T-helper 1 cell treated with Interleukin-12 subunit alpha and Interleukin-12 subunit beta and Interleukin-4 antibody, amounts not matched to agents 30 ng/mL and 1 ng/mL, for 36 hours (primary cell): ENCODE data around the gene NPPC. TPM values are rescaled to one million over a fixed set of nuclear protein-coding genes. Genes with fewer than 3 reads are reported as not detected.
"Not testable (repeated sequence)": the region's sequence is repeated elsewhere in the genome, so short reads cannot be mapped to it uniquely, and the experiment has no call there.

ENCODE experiments used
- intact Hi-C: fragments of 100-400 bp; cut with micrococcal nuclease; formaldehyde crosslinking; loops from one replicate; pipeline ENCODE4 v1.15.1; 2024
- total RNA-seq: library from RNA; stranded (reverse); gene quantifications from 2 replicates; pipeline ENCODE4 v1.2.3, GENCODE V29; 2022

The NPPC gene, protein sequence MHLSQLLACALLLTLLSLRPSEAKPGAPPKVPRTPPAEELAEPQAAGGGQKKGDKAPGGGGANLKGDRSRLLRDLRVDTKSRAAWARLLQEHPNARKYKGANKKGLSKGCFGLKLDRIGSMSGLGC
- not detected in 2 replicates for total RNA-seq

DNA sequence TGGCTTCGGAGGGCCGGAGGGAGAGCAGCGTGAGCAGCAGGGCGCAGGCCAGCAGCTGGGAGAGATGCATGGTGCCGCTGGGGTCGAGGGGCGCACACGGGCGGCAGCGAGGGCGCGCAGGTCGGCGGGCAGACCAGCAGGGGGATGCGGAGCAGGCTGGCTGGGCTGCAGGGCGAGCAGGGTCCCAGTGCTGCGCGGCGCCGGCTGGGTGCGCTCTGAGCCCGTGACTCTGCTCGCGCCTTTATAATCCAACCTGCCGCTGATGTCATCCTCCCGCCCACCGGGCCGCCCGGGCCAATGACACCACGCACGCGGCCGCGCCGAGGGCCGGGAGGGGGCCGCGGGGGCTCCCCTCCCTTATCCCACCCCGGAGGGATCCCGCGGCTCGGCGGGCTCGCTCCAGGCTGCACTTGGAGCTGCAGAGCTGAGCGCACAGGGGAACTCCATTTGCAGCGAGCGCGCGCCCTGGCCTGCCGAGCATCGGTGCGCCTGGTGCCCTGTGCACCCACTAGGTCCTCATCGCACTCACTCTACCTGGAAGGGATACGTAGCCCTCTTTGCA, at the start of gene NPPC:
TSS of gene NPPC (minus strand) at position 217 of the 562 bp plus-strand sequence. CDS start at position 70, 147 bp downstream.
- intact Hi-C loops, result loop anchor here (2.0 to 5.0 kb wide), 2 partner anchors 213 to 306 kb away; no protein-coding TSS in a partner anchor

DNA sequence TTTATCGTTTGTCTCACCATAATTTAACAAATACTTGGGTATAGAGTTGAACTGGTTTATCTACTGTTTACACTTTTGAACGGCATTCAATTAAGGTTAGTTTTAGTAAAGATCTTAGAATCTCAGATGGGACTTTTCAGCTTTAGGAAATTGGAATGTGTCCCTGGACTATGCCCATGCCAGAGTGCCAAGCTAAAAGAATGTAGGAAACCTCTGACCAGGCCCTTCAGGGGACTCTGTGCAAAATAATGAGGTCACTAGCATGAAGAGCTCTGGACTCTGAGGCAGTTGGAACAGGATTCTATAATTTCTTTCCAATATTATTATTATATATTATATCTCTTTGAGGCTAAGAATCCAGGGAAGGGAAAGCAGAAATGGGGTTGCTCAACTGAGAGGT, 48.8 kb upstream of the NPPC start:
- intact Hi-C loops, result no loop called here

DNA sequence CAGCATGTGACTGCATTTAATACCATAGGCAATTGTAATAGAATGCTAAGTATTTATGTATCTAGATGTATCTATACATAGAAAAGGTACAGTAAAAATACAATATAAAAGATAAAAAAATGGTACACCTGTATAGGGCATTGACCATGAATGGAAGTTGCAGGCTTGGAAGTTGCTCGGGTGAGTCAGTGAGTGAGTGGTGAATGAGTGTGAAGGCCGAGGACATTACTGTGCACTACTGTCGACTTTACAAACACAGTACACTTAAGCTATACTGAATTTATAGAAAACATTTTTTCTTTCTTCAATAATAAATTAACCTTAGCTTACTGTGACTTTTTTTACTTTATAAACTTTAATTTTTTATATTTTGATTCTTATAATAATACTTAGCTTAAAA, 44.3 kb upstream of the NPPC start:
- intact Hi-C loops, result no loop called here

DNA sequence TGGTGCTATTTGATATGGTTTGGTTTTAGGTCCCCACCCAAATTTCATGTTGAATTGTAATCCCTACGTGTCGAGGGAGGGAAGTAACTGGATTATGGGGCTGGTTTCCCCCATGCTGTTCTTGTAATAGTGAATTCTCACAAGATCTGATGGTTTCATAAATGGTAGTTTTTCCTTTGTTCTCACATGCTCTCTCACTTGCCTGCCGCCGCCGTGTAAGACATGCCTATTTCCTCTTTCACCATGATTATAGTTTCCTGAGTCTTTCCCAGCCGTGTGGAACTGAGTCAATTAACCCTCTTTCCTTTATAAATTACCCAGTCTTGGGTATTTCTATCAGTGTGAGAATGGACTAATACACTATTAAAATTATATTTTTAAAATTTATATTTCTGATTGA, 42.6 kb upstream of the NPPC start:
- intact Hi-C loops, result no loop called here

DNA sequence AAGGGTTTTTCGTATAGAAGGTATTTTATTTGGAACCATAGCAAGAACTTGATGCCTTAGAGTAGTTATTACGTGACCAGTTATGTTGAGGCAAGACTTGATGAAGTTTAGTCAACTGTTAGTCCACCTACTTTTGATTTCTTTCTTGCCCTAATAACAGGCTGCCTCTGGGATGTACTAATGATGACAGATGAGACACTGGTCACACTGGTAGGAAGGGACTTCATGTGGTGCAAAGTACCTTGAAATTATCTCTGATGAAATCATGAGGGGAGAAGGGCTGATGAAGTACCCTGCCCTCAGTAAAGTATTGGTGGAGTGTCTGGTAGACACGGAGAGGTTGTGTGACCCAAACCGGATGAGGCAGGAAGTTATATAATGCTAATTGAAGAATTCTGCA, 40.7 kb upstream of the NPPC start:
- intact Hi-C loops, result no loop called here

DNA sequence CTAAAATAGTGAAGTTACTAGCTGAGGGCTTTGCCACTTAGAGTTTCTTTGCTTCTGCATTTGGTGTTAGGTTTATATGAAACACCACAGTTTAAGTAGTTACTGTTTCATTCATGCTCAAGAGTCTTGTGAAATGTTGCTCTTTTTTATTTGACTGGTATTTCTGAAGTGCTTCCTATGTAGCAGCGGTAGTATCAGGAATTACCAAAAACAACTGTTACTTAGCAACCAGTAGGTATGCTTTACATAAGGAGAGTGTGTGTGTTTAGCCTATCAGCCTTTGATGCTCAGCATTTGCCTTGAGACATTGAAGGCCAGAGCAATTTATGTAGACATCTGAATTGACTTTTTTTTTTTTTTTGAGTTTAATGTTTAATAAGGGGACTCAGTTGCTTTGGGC, 38.9 kb upstream of the NPPC start:
- intact Hi-C loops, result no loop called here

DNA sequence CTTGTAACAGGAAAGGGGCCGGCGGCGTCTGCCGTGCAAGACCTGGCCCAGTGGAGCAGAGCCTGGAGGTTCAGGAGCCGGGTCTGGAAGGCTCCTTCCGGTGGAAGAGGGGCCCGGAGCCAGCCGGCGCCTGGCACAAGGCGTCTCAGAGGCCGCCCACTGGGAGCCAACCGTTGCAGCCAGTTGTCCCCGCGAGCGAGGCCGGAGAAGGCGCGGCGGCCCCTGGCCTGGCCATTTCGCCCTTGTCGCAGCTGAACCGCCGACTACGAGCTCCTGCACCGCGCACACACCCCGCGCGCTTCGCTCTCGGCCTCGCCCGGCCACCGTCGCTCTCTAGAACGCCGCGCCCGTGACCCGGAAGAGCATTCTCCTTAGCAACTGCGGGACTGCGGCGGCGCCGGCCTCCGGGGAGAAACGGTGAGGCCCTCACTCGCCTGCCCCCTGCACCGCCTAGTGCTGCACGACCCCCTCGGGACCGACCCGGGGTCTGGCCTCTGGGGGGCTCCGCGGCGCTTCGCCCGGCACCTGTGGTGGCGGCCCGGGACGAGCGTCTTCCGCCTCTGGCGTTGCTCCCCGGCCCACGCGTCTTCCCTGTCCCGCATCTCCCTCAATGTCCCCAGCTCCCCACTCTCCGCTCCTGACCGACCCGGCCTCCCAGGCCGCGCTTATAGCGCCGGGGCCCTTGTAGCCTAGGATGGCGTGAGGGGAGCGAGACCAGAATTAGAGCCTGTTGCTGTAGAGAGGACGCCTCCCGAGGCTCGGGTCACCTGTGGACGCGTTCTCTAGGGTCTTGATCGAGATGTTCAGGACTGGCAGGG, 35.4 kb upstream of the NPPC start, which contains the start of gene DIS3L2:
TSS of gene DIS3L2 (plus strand) at position 365 of the 818 bp plus-strand sequence. CDS start 53,215 bp downstream, outside the sequence.
- intact Hi-C loops, result loop anchor here (1.0 to 2.0 kb wide), 6 partner anchors 175 to 736 kb away; partner anchors contain the start of genes COPS7B, GIGYF2 and PDE6D

DNA sequence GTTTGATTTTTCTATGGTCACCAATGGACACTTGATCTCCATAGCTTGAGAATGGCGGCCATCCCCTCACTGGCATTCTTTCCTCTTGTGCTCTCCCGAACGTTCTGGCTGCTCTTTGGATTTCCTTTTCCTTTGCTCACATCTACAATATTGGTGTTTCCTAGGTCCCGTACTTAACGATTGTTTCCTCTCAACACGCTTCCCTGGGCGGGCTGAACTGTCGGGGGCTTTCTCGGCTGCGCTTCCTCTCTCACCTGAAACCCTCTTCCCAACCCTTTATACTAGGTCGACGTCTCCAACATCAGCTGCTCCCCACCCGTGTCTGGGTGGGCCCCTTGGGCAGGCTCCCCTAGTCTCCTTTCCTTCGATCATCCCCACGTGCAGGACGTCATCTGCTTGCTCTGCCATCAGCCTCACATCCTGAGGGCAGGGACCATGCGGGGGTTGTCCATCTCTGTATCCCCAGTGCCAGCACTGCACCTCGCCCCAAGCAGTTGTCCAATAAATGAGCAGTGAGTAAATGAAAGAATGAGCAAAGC, 34.7 kb upstream of the NPPC start:
- intact Hi-C loops, result loop anchor here (1.0 to 2.0 kb wide), 5 partner anchors 175 to 736 kb away; partner anchors contain the start of genes COPS7B, GIGYF2 and PDE6D

DNA sequence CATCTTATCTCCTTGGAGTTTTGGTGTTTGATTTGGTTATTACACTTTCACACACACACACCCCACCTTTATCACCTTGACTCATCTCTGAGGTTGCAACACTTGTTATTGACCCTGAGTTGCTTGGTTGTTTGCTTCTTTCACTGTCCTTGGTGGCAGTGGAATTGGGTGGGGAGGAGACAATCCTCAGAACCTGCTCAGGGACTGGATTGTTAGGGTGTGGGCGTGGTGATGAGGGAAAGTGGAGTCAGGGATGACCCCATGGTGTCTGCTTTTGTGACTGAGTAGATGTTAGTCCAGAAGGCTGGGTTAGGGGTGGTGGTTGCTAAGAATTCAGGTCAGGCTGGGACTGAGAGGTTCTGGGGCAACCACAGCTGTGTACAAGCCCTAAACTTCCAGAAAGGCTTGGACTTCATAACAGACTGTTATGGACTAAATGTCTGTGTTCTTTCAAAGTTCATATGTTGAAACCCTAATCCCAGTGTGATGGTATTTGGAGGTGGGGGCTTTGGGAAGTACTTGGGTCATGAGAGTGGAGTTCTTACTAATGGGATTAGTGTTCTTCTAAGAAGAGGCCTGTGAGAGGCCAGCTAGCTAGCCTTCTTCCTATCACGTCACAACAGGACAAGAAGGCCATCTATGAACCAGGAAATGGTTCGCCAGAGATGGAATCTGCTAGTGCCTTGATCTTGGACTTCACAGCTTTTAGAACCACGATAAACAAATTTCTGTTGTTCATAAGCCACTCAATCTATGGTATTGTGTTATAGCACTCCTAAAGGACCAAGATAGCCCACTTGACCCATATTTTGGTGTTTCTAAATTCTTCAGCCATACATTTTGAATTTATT, 31.9 kb upstream of the NPPC start:
- intact Hi-C loops, result no loop called here

DNA sequence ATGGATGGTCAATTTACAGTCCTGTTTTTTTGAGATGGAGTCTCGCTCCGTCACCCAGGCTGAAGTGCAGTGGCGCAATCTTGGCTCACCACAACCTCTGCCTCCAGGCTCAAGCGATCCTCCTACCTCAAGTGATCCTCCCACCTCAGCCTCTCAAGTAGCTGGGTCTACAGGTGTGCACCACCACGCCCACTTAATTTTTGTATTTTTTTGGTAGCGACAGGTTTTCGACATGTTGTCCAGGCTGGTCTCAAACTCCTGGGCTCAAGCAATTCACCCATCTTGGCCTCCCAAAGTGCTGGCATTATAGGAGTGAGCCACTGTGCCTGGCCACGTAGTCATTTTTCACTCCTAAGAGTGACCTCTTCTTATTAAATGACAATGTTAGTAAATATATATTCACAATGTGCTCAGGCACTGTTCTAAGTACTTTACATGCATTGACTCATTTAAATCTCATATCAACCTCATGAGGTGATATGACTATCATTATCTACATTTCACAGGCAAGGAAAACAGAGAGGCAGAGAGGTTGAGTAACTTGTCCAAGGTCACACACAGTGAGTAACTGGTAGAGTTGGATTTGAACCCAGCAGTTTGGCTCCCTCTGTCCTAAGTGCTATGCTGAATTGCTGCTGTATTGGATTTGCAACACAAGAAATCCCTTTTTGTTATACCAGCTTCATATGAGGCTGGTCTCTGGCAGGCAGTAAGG, 29.7 kb upstream of the NPPC start:
- intact Hi-C loops, result no loop called here

DNA sequence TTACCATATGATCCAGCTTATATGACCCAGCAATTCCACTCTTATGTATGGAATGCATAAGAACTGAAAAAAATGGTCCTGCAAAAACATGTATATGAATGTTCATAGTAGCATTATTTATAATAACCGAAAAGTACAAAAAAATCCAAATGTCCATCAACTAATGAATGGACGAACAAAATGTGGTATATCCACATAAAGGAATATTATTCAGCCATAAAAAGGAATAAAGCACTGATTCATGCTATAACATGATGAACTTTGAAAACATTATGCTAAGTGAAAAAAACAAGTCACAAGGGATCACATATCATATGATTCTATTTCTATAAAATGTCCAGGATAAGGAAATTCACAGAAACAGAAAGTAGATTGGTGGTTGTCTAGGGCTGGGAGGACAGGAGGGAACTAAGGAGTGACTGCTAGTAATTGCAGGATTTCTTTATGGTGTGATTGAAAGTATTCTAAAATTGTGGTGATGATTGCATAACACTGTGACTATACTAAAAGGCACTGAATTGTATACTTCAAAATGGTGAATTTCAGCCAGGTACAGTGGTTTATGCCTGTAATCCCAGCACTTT, 25.3 kb upstream of the NPPC start:
- intact Hi-C loops, result no loop called here

DNA sequence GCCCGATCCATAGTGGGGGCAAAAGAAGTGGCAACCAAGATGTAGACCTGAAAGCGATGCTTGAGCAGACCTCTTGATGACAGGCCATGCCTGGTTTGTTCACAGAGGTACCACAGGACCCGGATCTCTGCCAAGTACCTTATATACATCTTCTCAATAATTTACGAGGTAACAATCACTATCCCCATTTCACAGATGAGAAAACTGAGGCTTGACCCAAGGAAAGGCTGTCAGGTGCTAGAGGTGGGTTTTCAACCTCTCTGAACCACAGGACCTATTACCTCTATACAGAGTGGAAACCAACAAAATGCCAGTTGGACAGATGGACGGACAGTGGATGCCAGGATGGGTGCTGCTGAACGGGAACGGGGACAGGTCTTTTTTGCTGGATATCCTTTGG, 21.5 kb upstream of the NPPC start:
- intact Hi-C loops, result no loop called here

DNA sequence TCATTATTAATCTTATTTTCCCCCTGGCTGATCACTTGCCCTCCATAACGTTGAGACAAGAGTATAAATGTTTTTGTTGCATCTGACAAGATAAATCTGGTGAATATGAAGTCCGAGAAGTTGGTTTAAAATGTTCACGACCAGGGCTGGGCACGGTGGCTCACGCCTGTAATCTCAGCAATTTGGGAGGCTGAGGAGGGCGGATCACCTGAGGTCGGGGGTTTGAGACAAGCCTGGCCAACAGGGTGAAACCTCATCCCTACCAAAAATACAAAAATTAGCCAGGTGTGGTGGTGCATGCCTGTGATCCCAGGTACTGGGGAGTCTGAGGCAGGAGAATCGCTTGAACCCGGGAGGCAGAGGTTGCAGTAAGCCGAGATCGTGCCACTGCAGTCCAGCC, 20.9 kb upstream of the NPPC start:
- intact Hi-C loops, result not testable (repeated sequence)

DNA sequence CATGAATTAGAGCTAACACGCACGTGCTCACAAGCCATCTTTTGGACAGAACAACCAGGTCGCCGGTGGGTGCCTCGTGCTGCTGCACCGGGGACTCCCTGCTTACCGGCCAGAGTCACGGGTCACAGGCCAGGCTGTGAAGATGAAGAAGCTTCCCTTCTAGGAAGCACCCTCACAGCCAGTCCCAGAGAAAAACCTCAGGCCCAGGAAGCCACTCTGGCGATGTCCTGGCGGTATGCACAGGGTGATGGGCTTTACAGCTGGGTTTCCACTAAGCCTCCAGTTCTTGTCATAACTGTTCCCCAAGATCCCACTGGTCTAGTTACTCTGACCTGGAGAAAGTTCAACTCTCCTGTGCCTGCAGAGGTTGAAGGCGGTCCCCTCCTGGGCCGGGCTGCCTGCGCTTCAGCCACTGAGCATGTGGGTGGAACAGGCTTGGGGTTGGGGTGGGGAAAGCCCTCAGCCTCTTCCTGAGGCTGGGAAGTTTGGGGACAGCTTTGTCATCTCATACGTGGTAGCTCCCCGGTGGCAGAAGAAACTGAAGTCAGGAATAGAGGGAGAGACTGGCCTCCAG, 20.1 kb upstream of the NPPC start:
- intact Hi-C loops, result no loop called here

DNA sequence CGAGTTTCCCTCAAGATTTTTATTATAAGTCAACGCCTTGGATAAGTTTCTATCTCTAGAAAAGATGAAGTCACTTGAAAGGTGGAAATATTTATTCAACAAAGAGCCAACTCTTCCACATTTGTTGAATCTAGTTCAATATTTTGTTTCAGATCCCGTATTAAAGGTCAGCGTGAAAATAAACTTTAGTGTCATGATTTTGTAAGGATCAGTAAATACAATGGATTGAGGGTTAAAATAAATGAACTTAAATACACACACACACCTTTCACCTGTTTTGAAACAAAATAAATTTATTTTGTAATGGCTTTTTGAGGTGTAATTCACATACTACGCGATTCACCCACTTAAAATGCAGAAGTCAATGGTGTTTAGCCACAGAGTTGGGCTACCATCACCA, 16.0 kb upstream of the NPPC start:
- intact Hi-C loops, result no loop called here

DNA sequence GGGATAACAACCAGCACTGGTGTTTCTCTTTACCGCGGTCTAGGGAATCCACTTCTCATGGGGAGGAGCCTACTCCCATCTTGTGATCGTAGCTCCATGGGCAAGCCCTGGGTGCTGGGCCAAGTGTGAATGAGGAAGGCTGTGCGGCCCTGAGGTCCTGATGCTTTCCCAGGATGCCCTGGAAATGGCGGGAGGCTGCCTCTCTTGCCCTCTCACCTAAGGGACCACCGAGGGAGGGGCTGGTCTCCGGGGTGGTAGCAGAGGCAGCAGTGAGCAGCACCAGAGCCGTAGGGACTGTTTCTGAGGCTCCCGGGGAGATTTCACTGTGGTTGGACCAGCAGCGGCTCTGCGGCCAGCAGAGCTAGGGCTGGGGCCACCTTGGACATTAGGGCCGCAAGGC, 15.5 kb upstream of the NPPC start:
- intact Hi-C loops, result no loop called here

DNA sequence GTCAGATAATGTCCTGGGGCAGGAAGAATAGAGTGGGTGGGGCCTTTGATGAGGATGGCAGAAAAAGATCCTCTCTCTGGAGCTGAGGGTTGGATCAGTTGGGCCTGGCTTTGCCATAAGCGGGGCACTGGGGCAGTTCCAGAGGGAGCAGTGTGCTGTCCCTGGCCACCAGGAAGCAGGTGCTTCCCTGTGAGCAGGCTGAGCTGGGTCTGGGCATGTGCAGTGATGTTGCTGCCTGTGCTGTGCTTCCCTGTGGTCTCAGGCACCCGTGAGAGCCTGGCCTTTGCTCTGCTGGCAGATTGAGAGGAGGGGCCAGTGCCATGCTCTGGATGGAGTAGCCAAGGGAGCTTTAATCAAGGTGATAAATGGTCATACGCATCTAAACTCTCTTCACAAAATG, 14.6 kb upstream of the NPPC start:
- intact Hi-C loops, result no loop called here

DNA sequence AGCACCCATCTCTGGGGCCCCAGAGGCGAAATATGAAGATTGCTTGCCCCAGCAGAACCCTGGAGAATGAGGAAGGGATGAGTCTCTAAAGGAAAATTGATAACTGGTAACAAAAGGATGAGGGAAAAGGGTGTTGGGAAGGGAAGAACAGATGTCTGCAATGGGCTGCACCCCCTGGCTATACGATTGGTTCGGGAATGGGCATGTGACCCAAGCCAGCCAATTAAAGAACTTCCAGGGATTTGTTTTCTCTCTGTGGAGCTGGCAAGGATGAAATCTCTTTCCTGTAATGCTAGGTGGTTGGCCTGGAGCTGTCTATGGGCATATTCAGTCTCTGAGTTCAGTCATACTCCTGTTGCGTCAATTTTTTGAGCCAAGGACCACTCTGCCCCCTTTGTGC, 12.8 kb upstream of the NPPC start:
- intact Hi-C loops, result no loop called here

DNA sequence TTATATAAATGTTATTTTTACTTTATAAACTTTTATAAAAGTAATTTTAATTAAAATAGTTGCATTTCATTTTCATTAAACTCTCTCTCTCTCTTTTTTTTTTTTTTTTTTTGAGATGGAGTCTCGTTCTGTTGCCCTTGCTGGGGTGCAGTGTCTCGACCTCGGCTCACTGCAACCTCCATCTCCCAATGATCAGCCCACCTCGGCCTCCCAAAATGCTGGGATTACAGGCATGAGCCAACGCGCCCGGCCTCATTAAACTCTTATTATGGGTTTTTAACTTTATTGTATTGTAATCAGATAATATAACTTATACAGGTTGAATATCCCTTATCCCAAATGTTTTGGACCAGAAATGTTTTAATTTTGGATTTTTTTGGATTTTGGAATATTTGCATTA, 10.9 kb upstream of the NPPC start:
- intact Hi-C loops, result no loop called here

DNA sequence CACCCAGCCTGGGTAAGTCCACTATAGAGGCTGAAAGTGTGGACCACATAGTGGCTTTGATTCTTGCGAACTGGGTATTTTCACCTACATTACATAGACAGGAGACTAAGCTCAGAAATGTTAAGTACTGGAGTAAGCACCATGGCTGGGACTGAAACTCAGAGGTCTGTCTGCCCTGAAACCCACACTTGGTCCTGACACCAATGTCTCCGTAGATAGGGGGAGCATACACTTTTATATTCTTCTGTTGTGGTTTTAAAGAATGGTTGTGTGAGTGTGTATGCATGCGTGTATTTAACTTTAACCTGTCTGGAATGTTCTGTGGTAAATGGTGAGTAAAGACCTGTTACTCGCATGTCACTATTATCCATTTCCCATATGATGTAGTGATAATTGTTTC, 10.3 kb upstream of the NPPC start:
- intact Hi-C loops, result no loop called here
